Smooth muscle cell (in vitro differentiated cells): ENCODE results near the gene SH2D3C. TPM values are rescaled to one million over a fixed set of nuclear protein-coding genes. Genes with fewer than 3 reads are reported as not detected.

Source experiments
- DNase-seq: peaks from one replicate; lab custom pipeline; 2025; ENCODE audit not compliant: unreplicated experiment; lab: John Stamatoyannopoulos, UW
- H2AFZ ChIP-seq: fragments of 200-600 bp; sonication (generic); 2 replicates; pipeline ENCODE4 v1.6.0; 2016; ENCODE audit warnings: antibody characterized with exemption, low read depth, mild to moderate bottlenecking
- H3F3A ChIP-seq: fragments of 200-600 bp; sonication (generic); 2 replicates; pipeline ENCODE4 v1.6.0; 2017; ENCODE audit warnings: antibody characterized with exemption, low read depth
- H3K27ac ChIP-seq: fragments of 200-600 bp; sonication (generic); 2 replicates; pipeline ENCODE4 v1.5.1; 2016; ENCODE audit warnings: low read depth, mild to moderate bottlenecking
- H3K27me3 ChIP-seq: fragments of 200-600 bp; sonication (generic); 2 replicates; pipeline ENCODE4 v1.6.1; 2016; ENCODE audit warnings: low read depth, mild to moderate bottlenecking
- H3K36me3 ChIP-seq: fragments of 200-600 bp; sonication (generic); 2 replicates; pipeline ENCODE4 v1.5.1; 2016; ENCODE audit warnings: low read depth
- H3K4me1 ChIP-seq: fragments of 200-600 bp; sonication (generic); 2 replicates; pipeline ENCODE4 v1.5.1; 2016; ENCODE audit warnings: low read depth
- H3K4me2 ChIP-seq: fragments of 200-600 bp; sonication (generic); 2 replicates; pipeline ENCODE4 v1.6.0; 2016; ENCODE audit warnings: mild to moderate bottlenecking
- H3K4me3 ChIP-seq: fragments of 200-600 bp; sonication (generic); 2 replicates; pipeline ENCODE4 v1.5.1; 2016; ENCODE audit warnings: mild to moderate bottlenecking
- H3K79me2 ChIP-seq: fragments of 200-600 bp; sonication (generic); 2 replicates; pipeline ENCODE4 v1.6.0; 2016; ENCODE audit warnings: low read depth, mild to moderate bottlenecking
- H3K9ac ChIP-seq: fragments of 200-600 bp; sonication (generic); 2 replicates; pipeline ENCODE4 v1.6.0; 2016; ENCODE audit warnings: low read depth
- H3K9me3 ChIP-seq: fragments of 200-600 bp; sonication (generic); replicated peaks from 2 replicates; pipeline ENCODE4 v1.5.1; 2016; ENCODE audit warnings: low read depth
- H4K20me1 ChIP-seq: fragments of 200-600 bp; sonication (generic); 2 replicates; pipeline ENCODE4 v1.6.0; 2016; ENCODE audit warnings: low read depth
- CTCF ChIP-seq: fragments of 200-600 bp; sonication (generic); IDR thresholded peaks from 2 replicates; pipeline ENCODE4 v1.5.1; 2017; ENCODE audit warnings: borderline replicate concordance, mild to moderate bottlenecking, antibody characterized with exemption; ENCODE audit not compliant: insufficient read depth, poor library complexity, severe bottlenecking
- WGBS: methylation state at CpG from one replicate; pipeline ENCODE4 v1.1.7; 2016; ENCODE audit warnings: low lambda C conversion rate; 5-methylcytosine and 5-hydroxymethylcytosine counted together
- polyA plus RNA-seq: library from polyadenylated mRNA; unstranded; fragments of >200 nt; fragmentation: Nextera tagmentation; extraction: Ambion mirVana; gene quantifications from 2 replicates; pipeline ENCODE4 v1.2.1, GENCODE V29; 2016
- total RNA-seq: library from RNA; depleted of rRNA; stranded (reverse); fragments of >200 nt; gene quantifications from 2 replicates; pipeline ENCODE4 v1.2.3, GENCODE V29; 2014

The SH2D3C gene
- total and polyA plus RNA-seq, 2 experiments from 2014 or later: 0.54 TPM; not detected in 1

GRCh38 chr9:127715470-127716337 lies 62.8 kb downstream of the SH2D3C start, which contains the start of the genes PTRH1 and TTC16:
Gene PTRH1, minus strand, starts transcription at chr9:127715663. Its CDS starts 24 bp downstream, at chr9:127715639.
Gene TTC16, plus strand, starts transcription at chr9:127716079. Its CDS starts 67 bp downstream, at chr9:127716146.
- Histone ChIP-seq H3K9ac (peak within 1 kb of the TSS; percentile 85), H3K27ac (peak within 1 kb of the TSS; percentile 63), H3K27me3 (no peaks in the 10 kb centered on the region), H4K20me1 (no peaks in the 10 kb centered on the region), H3K9me3 (no peaks in the 10 kb centered on the region), H2AFZ (peak within 1 kb of the TSS; percentile 99), H3K4me3 (peak within 1 kb of the TSS; percentile 71), H3K79me2 (no peaks in the 10 kb centered on the region), H3K36me3 (no peaks in the 10 kb centered on the region), H3K4me2 (peak within 1 kb of the TSS; percentile 100), H3F3A (no peaks in the 10 kb centered on the region), H3K4me1 (peaks cover 11% of the 10 kb centered on the region)
- 8% methylated on average over 59 of the region's 65 CpGs for WGBS
- no peak for TF ChIP-seq CTCF
- peak; percentile 93 for DNase-seq

GRCh38 chr9:127714951-127715469 lies 63.5 kb downstream of the SH2D3C start:
- peaks cover 11% of the 10 kb centered on the region for H3K4me1 ChIP-seq
- under 1% methylated on average over 27 of the region's 44 CpGs for WGBS
- H4K20me1 ChIP-seq: no peaks in the 10 kb centered on the region

GRCh38 chr9:127714020-127714750 lies 64.3 kb downstream of the SH2D3C start:
- no peaks in the 10 kb centered on the region for H3K36me3 ChIP-seq
- peak overlapping the region; percentile 100 for H3K4me2 ChIP-seq
- H3F3A ChIP-seq: no peaks in the 10 kb centered on the region
- TF ChIP-seq CTCF: no peak
- peak overlapping the region; percentile 71 for H3K4me3 ChIP-seq
- H3K9me3 ChIP-seq: no peaks in the 10 kb centered on the region
- H3K4me1 ChIP-seq: peaks cover 11% of the 10 kb centered on the region
- no peak overlapping the region for H3K9ac ChIP-seq
- no peaks in the 10 kb centered on the region for H3K27me3 ChIP-seq
- no peaks in the 10 kb centered on the region for H3K79me2 ChIP-seq
- H3K27ac ChIP-seq: no peak overlapping the region
- no peak overlapping the region for H2AFZ ChIP-seq
- WGBS: 86% methylated on average over 19 of the region's 19 CpGs
- DNase-seq: no peak
- no peaks in the 10 kb centered on the region for H4K20me1 ChIP-seq

More at GRCh38 chr9:127714951-127715469, 63.5 kb downstream of the SH2D3C start:
- Histone ChIP-seq H3K9ac (peak overlapping the region; percentile 85), H3K4me2 (peak overlapping the region; percentile 100), H3K79me2 (no peaks in the 10 kb centered on the region), H3K27ac (peak overlapping the region; percentile 63), H3K27me3 (no peaks in the 10 kb centered on the region), H2AFZ (peak overlapping the region; percentile 99), H3K36me3 (no peaks in the 10 kb centered on the region), H3F3A (no peaks in the 10 kb centered on the region), H3K9me3 (no peaks in the 10 kb centered on the region), H3K4me3 (peak overlapping the region; percentile 71)
- DNase-seq: no peak
- no peak for TF ChIP-seq CTCF
